ENCODE measurements around the gene PLCL2.

Gene PLCL2

DNA sequence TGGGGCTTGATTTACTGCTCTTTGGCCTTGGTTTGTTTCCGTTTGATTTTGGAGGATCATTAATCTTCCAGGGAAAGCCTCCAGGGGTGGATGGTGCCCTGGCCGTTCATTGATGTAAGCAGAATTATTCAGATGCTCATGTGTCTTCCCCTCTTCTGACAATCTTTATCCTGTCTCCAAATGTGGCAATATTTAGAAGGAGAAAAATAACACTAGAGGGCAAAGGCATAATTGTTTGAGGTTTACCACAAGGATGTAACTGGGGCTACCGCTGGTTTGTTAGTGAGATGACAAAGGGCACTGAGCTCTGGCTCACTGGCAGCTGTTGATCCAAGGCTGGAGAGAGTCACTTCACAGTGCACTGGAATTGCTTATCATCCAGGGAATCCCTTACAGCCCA lies 18.2 kb upstream of the PLCL2 start:
- DNase-seq = peak in 2 of 5 experiments; percentile 30 to 67

DNA sequence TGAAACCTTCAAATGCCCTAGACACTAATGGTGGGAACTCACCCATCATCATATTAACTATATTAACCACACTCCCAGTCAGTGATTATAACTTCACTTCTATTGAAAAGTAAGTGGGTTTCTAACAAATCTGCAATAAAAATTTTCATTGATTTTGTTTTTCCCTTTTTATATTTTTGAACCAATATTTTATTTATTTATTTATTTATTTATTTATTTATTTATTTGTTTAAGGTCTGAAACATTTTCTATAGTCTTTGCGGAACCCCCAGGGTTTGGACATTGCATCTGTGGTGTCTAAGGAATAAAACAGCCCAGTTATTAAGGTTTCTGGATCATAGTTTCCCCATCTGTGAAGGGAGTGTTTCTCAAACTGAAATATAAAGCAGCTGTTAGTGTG lies 16.2 kb upstream of the PLCL2 start:
- DNase-seq = no peak

DNA sequence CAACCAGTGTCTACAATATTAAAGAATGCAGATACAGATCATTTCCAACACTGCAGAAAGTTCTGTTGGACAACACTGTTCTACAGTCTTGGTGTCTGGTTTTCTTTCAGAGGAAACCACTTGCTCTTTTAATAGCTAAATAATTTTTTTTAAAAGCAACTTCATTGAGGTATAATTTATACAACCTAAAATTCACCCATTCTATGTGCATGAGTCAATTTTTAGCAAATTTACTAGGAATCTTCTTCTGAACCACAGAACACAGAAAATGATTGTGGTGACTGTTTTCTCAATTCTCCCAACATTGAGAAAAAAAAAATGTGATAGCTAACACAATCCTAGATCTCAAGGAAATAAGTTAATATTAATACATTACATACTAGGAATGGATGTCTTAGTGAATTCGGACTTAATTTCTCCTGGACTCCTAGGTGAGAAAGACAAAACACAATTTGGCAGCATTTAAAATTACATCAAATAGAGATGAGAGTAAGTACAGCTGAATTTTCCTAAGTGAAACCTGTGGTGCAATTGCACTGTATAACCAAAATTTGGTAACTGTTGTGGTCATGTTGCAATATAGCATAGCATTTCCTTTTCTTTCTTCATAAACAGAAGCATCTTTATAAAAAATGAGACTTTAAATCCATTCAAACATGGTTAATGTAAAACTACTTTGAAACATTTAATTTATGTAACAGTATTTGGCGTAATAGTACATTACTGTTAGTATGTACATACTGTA lies 15.3 kb upstream of the PLCL2 start:
- DNase-seq = no peak

DNA sequence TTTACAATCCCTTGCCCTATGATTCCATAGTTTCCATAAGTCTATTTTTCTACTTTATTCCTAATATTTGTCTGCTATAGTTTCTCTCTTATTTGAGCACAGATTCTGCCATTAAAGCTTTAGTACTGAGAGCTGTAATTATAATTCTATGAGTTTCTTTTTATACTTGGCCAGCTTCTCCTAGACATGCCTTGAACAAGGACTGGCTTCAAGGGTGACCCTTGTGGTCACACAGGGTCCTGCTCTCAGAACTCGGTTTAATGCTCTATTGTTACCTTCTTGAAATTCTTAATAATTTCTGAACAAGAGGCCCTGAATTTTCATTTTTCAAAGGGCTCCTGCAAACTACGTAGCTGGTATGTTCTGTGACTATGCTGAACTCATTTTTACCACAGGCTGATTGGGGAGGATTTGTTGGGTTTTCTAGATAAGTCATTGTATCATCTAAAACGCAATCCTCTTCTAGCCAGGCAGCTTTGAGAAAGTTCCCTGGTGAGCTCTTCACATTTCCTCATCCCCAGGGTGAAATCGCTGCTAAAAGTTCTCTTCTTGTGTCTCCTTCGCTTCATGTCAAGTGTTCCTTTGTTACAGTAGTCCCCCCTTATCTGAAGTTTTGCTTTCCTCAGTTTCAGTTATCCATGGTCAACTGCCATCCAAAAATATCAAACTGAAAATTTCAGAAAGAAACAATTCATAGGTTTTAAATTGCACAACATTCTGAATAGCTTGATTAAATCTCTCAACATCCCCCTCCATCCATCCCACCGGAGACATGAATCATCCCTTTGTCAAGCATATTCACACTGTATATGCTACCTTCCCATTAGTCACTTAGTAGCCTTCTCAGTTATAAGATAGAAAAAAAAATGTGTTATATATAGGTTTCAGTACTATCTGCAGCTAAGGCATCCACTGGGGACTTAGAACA lies 12.6 kb upstream of the PLCL2 start:
- DNase-seq = no peak

DNA sequence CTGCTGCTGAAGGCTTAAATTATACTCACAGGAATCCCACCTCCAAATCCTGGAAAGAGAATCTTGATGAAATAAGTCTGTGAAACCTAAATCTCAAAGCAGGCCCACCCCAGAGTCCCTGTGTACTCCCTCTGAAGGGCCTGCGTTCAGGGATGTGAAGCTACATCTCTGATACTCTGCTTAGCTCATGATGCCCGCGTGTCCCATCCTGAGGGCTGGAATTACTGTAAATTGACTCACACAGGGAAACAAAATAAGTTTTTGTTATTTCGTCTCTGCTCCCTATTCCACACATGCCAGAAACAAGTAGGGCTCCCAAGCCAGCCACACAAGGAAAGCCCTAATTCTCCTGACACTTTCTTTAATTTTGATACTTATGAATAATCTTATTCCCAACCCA lies 10.9 kb upstream of the PLCL2 start:
- no peak for DNase-seq

DNA sequence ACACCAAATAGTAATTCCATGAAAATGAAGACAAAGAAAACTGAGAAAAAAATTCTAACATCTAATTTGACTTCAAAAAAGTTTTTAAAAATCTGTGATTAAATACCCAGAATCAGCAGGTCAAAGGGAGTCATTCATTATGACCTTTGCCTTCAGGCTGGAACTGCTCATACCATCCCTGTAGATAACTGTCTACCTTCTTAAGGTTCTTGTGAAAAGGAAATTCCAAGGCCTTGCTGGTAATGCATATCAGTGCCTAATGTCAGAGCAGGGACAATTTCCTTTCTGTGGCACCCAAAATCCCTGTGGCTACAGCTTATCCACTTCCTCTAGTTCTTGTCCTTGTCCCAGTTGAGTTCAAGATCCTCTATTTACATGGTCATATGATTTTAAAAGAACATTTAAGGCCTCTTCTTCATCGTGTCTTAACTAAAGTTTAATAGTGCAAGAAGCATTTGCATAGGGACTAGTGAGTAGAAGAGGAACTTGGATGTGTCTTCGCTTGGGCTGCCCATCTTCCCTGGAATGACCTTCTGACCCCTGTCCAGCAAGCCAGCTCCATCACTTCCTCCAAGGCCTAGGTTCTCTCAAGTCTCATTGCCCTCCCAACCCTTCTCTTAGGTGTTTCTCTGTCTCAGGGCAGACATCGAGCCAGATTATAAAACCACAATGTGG lies 8.7 kb upstream of the PLCL2 start:
- DNase-seq = no peak

DNA sequence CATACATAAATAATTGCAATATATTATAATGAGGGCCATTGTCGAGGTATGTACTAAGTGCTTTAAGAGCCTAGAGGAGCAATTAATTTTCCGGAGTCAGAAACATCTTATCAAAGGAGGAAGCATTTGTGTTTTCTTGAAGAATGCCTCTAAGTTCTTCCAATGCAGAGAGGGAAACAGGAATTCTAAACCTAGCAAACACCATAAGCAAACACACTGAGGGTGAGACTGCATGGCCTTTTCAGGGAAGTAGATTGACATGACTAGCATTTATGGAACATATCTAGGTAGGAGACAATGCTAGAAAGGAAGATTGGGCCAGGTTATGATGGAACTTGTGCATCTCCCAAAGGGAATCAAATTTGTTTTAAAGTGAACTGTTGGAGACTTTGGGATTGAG lies 7.2 kb upstream of the PLCL2 start:
- no peak for DNase-seq

DNA sequence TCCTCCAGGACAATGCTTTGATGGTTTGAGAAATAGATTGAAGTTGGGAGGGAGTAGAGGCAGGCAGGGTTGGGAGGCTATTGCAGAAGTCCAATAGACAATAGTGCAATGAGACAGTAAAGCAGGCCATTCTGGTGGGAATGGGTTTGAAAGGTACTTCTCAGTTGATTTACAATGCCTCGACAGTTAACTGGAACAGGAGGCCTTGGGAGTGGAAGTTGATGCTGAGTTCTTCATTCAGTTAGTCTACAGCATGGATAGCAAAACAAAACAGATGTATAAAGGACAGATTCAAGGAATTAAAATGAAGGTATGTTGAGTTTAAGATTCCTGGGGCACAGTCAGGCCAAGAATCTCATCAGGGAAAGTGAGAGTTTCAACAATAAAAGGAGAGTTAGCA lies 6.8 kb upstream of the PLCL2 start:
- no peak for DNase-seq

DNA sequence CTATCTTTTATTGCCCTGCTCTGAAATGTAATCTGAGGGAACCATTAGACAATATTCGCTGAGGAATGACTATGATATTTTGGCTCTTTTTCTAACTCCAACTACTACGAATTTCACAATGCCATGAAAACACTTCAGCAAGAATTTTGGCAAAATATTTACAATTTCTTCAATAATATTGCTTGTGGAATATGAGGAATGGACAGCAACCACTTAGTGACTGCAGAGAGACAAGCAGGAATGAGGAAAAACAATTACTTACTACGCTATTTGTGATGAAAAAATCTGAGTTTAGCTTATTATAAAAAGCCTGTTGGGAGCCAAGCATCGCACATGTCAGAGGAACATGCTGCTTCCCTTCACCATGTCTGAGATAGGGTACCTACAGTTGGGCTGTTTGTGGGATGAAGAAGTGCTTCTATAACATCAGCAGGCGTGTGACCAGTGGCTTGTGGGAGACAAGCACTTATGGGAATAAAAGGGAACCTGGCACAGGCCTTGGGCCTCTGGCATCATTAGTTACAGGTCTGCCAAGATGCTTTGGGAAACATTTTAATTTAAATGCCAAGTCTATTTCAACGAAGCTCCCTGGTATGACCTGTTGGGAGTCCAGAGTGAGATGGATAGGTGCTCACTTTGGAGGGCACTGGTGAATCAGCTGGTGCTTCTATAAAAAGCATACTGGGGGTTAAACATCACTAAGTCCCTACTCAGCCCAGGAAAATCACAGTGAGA lies 2.7 kb upstream of the PLCL2 start:
- no peak for DNase-seq

DNA sequence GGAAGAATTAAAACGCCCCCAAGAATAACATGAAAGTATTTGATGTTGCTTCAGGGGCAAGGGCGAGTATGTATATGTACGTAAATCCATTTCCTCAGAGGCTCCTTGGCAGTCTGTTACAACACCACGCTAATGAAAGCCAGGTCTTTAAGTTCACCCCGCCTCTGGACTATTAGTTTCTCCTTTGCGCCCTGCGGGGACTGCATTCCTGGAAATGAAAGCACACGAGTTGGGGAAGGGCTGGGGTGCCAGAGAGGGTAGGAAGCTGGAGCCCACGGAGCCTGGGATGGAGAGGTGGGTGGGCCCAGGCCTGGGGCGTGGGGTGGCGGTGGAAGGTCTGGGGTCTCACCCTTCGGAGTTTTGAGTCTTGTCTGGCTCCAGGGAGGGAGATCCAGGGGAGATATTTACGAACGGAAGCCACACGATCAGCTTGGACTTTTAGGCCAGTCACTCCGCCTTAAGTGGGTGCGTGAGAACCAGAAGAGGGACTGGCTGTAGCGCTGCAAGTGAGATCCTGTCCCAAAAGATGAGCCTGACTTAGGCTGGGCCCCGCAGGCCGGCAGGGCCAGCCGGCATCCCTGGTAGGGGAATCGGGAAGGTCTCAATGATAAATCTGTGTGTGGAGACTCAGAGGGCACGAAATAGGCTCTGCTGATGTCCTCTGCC lies 1.6 kb upstream of the PLCL2 start:
- DNase-seq = no peak

DNA sequence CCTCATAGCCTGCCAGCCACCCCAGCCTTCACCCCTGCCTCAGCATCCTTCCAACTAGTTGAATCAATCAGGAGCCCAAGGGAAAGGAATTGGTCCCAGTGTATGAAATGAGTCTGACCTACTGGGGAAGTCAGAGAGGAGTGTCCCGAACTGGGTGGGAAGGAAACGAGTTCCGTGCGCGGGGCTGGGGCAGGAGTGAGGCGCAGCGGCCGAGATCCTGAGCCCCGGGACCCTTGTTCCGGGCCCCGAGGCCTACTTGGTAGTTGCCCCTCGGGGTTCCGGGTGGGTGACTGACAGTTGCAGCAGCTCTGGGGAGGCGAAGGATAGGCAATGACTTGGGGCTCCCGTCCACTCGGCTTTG lies 1.1 kb upstream of the PLCL2 start:
- DNase-seq = no peak

DNA sequence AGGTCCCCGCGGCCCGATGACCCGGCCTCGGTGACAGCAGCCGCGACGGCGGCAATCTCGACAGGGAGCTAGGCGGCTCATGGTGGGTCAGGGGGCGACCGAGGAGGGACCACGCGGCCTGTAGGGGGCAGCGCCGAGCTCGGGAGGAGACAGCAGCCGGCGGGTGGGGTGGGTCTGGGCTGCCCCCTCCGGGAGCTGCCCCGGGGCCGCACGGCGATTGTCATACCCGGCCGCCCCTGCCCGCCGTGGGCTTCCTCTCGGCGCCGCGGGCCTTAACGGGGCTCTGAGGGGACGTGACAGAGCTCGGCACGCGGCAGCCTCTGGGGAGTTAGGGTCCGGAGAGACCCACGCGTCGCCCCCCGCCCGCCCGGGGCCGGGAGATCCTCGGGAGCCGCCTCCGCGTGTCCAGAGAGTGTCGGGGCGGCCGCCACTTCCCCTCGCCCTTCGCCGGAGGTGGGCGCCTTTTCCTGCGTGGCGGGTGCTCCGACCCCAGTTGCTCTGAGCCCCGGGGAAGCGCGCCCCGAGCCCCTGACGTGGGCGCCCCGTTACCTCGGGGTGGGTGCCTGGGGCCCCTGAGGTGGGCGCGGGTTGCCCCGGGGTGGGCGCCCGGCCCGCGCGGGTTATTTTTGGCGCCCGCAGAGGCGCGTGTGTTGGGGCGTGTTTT lies 539 bp upstream of the PLCL2 start:
- DNase-seq = peak; percentile 38 to 78 (median 61)

DNA sequence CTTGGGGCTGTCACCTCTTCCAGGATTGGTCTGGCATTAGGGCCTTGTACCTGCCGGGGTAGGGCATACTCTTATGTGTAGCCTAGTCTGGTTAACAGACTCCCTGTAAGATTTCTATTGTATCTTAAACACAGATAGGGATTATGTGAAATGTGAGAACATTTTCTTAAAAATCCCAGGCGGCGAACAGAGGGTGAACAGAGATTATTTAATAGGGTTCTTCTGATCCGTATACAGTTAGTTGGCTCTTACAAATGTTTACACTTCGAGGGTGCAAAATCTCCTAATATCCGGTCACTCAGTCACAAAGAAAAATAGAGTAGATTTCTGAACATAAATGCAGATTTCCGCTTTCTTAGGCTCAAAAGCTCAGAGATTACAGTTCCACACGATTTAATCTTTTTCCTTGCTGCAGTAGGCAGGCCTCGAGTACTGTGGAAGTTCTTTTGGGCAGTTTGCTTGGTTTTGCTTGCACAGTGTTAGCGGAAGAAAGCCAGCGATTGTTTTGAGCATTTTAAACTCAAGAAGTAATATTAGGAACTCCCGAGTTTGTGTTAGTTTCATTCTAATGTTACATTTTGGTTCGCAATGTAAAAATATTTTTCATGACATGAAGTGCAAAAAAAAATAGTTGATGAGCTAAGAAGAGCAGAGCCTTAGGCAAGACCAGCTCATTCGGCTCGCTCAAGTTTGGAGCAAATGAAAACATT lies 993 bp downstream of the PLCL2 start:
- peak in 1 of 5 experiments; percentile 62 for DNase-seq

DNA sequence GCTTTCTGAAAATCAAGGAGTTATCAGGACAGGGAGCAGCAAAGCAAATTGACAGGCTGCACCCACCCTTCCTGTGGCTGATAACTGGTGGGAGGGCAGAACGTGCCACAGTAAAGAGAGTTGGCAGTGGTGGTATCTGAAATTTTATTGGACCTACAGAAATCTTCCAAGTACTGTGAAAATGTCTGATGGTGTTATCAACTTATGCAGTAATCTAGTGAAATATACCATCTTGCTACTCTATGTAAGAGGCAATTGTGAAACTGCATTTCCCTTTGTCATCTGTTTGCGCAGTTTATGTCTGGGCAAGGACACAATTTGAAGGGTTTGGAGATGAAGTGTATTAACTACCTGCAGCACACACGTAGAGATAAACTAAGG lies 1.5 kb downstream of the PLCL2 start:
- peak in 2 of 5 experiments; percentile 21 to 57 for DNase-seq

DNA sequence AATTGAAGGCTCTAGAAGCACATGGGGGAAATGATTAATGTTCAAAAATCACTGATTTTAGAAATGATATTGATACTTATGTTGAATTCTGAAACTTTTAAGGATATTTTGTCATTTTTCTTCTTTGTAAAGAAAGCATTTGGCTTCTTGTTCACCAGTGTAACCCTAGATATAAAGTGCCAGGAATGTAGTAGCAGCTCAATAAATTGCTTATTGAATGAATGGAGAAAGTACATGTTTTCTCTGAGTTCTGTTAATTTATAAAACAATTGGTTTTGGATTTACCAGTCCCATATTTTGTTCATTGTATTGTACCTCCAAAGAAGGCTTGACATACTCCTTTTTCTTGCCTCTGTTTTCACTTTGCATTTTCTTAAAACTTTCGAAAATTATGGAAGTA lies 2.4 kb downstream of the PLCL2 start:
- DNase-seq = no peak

DNA sequence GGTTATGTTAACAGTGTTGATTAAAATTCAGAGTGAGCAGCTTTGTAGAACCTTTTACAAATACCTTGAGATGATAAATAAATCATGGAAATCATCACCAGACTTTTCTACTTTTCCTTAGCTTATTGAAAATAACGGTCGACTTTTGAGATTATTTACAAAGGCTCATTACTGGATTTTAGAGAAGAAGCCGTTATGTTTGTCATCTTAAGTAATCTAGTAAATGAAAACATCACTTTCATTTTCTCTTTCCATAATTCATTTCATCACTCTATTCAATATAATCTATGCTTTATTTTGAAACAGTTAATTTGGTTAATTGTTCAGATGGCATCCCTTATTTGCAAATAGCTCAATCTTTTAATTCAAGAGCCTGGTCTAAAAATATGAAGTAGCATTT lies 3.6 kb downstream of the PLCL2 start:
- DNase-seq = no peak

DNA sequence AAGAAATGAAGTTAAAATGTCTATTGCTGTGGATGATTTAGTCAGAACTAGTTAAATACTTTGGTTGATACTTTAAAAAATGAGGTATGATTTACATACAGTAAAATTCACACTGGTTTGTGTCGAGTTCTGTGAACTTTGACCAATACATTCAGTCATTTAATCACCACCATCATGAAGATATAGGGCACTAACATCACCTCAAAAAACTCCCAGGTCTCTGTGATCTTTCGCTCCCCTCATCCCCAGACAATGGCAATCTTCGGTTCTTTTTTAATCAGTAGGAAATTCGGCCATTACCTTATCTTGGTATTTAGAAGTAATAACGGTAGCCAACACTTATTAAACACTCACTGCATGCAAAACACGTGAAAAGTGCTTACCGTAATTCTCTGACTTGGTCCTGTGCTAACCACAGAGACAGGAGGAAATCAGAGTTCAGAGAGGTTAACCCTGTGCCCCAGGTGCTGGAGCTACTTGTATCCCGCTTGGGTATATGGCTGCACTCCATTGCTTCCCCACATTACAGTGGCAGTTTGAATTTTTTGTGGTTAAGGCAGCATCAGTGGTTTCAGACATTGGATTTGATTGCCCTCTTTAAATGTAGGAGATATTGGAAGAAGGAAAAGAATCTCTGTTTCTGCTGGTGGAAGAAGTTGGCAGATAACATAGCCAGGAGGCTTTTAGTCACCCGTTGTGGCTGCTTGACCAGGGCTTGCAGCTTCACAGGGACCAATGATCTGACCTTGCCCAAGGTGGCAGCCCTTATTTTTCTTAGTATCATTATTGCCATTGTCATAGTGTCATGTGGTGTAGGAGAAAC lies 4.2 kb downstream of the PLCL2 start:
- DNase-seq = peak in 2 of 5 experiments; percentile 26 to 74

DNA sequence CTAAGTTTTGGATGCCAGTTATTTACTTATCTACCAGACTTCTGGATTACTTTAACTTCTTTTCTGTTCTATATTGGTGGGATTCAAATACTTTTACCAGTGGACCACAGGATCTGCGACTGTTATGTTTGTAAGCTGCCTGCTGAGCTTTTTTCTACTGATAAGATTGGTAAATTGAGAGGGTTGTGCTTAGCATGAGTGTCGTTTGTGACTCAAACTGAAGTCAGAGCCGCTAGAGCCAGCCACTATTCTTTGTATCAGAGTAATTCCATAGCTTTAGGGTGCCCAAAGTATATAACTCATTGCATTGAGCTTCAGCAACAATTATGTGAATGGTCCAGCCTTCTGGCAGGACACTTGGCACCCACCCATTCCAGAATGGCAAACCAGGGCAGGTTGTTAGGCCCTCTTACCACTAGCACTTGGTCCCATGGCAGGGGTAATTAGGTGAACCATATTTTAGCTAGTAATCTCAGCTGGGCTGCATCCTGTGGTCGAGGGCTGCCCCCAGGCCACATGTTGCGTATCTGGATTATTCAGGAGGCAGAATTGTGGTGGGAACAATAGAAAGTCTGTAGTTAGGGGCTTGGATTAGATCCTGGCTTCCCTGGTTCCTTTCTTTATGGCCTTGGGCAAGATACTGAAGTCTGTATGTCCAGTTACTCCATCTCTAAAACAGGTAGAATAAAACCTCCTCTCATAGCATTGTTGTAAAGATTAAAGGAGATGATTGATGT lies 6.0 kb downstream of the PLCL2 start:
- no peak for DNase-seq

DNA sequence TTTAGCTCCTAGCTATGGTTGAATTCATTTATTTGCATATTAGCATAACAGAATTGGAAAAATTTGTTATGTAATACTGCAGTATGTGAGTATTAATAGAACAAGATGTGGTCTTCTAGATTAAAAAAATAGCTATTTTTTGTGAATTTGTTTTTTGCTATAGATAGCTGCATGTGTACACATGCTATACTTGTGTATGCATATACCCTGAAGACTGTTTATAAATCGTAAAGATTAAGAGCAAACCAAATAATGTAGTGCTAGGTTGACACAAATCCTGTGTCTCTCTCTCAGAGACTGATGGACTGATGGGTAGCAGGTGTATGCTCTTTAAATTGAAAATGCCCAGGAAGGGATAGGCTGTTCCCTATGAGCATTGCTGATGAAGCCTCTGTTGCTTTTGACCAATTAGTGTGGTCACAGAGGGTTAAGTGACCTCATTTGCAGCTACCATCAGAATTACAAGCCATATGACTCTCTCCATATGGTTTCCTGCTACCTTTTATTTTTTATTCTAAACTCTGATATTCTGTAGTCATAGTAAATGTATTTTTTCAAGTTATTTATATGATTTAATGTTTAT lies 9.0 kb downstream of the PLCL2 start:
- no peak for DNase-seq
